GM19438 (cell line): Measurements from ENCODE around the gene MAPK1IP1L.
"Not testable (repeated sequence)": the region's sequence is repeated elsewhere in the genome, so short reads cannot be mapped to it uniquely, and the experiment has no call there.

Experiments used
- ATAC-seq: cut with Tn5 transposase; IDR thresholded peaks from one replicate; pipeline ENCODE4 v1.9.1; 2021; ENCODE audit warnings: low read depth; ENCODE audit not compliant: unreplicated experiment

MAPK1IP1L gene

DNA sequence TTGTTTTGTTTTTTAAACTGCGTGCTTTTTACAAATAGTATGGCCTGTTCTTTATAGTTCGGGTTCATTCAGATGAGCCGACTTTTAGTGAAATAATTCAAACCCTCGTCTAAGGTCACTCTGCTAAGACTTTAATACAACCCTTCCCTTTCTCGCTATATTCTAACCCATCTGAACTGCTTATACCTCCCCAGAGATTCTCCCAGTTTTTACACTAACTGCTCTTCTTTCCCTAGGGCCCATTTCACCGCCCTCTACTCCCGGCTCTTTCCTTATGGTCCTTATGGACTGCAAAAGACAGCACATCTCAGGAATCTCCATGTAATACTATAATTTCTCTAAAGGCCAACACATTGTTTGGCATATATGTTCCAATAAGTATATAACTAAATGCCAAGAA, 2.1 kb downstream of the MAPK1IP1L start:
- ATAC-seq, result no peak

DNA sequence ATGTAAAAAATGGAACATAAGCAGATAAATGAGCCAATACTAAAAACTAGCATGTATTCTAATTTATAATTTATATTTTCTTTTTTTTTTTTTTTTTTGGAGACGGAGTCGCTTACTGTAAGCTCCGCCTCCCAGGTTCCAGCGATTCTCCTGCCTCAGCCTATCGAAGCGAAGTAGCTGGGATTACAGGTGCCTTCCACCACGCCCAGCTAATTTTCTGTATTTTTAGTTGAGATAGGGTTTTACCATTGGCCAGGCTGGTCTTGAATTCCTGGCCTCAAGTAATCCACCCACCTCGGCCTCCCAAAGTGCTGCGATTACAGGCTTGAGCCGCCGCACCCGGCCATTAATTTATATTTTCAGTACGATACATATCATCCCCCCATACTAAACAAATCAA, 2.7 kb downstream of the MAPK1IP1L start:
- no peak for ATAC-seq

GRCh38 chr14:55057919-55058318, 6.5 kb downstream of the MAPK1IP1L start:
- no peak for ATAC-seq

DNA sequence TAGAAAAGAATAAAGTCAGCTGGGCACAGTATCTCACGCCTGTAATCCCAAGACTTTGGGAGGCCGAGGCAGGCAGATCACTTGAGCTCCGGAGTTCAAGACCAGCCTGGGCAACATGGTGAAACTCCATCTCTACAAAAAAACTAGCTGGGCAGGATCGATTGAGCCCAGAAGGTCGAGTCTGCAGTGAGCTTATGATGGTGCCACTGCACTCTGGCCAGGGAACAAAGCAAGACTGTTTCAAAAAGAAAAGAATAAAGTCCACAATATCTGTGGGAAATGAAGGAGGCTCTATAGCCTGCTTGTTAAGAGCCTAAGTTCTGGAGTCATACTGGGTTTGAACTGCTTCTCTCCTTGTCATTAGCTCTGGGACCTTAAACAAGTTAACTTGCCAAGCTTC, 7.9 kb downstream of the MAPK1IP1L start:
- no peak for ATAC-seq

- ATAC-seq, result no peak
Observed at GRCh38 chr14:55062517-55063351, 11.3 kb downstream of the MAPK1IP1L start.

GRCh38 chr14:55064896-55065295, 13.4 kb downstream of the MAPK1IP1L start:
- not testable (repeated sequence) for ATAC-seq

GRCh38 chr14:55065411-55065810, 14.0 kb downstream of the MAPK1IP1L start:
- ATAC-seq, result no peak

DNA sequence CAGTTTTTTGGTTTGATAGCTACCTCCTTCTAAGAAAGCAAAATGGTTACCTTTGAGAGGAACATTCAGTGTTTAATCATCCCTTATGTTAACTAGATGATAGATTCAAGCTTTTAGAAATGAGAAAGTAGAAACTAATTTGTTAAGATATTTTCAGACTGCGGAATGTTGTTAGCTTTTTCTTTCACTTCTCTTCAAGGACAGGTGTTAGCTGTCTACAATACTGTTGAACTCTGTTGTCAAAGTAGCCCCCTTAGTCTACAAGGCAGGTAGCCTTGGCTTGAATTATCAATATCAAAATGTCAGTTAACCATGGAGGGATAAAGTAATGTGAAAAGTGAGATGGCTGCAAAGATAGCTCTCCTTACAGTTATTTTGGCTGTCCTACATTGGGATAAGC, 14.8 kb downstream of the MAPK1IP1L start:
- ATAC-seq, result no peak

GRCh38 chr14:55070981-55071411, 19.5 kb downstream of the MAPK1IP1L start:
- no peak for ATAC-seq

GRCh38 chr14:55071870-55072640, 20.6 kb downstream of the MAPK1IP1L start:
- peak; percentile 39 for ATAC-seq

DNA sequence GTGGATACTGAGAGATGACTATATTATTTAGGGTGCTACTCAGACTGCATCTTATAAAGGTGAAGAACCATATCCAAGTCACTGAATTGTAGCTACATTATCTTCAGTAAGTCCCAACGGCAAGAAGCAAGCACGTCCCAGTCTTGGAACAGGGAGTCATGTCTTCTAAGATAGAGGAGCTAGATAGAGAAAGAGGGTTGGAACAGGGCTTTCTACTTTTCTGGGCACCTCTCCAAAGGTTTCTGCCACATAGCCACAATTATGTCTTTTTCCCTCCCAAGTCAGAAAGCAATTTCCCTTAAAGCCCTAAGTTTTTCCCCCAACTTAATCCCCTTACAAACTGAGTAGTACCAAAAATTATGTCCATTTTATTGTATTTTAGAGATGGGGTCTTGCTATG, 22.4 kb downstream of the MAPK1IP1L start:
- ATAC-seq, result no peak

DNA sequence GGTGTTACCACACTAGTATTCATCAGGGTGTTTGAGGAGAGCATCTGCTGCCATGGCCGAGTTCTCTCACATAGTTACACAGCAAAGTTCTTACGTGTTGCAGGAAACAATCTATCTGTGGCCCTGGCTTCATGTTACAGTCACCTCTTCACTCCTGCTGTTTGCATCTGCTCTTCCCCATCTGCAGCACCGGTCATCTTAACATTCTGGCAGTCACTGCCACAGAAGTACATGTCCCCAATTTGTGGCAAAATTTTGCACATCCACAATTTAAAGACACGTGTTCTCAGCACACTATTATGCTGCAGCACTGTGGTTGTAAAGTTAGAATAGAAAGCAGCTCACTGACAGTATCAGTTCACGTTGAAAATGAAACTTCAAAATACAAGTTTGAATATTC, 23.2 kb downstream of the MAPK1IP1L start:
- peak; percentile 37 for ATAC-seq

DNA sequence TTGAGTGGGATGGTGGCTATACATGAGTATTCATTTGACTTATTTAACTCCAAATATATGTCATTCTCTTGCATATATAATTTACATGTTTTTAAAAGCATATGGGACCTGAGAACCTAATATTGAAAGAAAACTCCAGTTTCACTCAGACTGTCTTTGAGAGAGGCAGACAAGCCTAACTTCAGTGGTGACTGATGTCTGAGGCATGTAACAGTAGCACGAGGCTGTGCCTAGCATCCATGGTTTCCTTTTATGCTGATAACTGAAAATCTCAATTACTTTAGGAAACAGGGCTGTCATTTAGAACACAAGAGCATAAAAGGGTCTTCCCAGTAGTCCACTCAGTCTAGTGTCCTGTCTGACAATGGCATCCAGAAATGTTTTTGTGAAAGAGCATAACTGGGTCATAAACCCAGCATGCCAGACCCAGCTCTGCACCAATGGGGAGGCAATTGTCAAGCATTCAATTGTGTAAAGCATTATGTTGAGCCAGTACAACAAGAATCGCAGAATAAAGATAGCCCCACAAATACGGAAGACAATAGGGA, 24.3 kb downstream of the MAPK1IP1L start:
- no peak for ATAC-seq

DNA sequence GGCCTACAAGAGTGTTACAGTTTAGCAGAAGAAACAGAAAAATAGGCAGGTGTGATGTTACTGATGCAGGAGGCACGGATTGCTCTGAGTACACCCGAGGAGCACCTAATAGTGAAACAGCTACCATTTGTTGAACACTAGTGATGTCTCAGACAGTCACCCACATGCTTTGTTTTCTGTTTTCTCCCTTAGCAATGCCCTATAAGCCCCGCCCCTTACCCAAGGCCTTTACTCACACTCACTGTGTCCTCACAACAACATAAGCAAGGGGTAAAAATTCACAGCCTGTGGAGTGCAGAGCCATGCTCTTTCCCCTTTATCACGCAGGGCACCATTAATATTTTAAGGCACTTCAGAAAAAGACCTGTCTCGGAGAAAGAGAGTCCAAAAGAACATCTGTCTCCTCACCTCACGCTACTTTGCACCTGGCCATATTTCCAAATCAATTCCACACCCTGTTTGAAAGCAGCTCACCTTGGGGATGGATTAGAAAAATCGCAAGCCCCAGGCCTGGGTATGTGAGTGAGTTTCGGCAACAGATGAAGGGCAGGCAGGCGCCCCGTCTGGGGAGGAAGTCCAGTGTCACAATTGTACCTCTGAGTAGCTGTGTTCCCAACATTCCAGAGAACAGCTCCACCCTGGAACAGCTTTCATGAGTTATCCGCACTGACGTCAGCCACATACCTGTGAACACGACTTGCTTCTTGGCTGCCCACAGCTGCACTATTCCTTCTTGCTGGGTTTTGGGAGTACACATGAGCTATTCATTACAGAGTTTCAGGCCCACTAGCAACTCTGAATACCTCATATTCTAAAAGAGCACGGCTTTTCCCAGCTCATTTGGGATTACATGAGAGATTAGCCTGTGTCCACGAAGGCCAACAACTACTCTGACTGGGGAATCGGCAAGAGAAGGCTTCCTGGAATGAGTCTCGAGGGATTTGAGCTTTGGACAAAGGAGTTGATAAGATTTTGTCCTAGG, 26.0 kb downstream of the MAPK1IP1L start:
- ATAC-seq, result no peak

- not testable (repeated sequence) for ATAC-seq
Observed at GRCh38 chr14:55079961-55080360, 28.5 kb downstream of the MAPK1IP1L start.

DNA sequence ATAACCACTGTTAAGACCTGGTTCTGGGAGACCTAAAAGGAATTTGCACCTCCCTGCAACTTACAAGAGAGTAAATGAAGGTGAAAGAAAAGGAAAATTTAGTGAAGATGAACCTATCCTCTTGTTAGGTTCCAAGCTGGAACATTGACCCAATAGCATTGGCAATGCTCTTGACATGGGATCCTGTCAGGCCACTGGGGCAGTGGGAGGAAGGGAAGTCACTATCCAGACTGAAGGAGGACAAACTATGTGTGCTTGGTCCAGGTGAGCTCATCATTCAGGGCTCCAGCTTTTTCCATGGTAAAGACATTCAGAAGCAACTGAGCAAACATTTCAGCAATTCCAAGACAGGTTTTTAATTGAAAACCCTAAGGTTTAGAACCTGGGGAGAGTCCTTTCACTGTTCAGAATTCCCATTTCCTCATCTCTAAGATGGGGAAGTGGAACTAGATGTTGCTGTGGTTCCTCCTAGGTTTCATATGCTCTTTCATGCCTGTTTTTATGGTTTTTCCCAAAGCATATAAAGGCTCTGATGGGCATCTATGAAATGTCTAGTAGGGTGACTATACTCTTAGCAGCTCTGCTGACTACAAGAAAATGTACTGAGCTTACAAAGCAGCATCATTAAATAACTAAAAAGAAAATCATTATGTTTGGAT, 33.1 kb downstream of the MAPK1IP1L start:
- no peak for ATAC-seq

- ATAC-seq, result no peak
Observed at GRCh38 chr14:55085060-55085660, 33.7 kb downstream of the MAPK1IP1L start.

GRCh38 chr14:55086938-55087337, 35.5 kb downstream of the MAPK1IP1L start:
- ATAC-seq, result no peak

GRCh38 chr14:55088356-55088755, 36.9 kb downstream of the MAPK1IP1L start:
- no peak for ATAC-seq
